Anterior cingulate cortex (tissue), 58 donors: ENCODE data around the gene PDILT.
A peak's percentile ranks its signal among the peaks of the same experiment; 100 is the strongest.
"Not testable (repeated sequence)": the region's sequence is repeated elsewhere in the genome, so short reads cannot be mapped to it uniquely, and the experiment has no call there.

Experiments
- DNase-seq, 58 donors: peaks; one replicate each; lab custom pipeline; 2025; lab: John Stamatoyannopoulos, UW

The PDILT gene, protein sequence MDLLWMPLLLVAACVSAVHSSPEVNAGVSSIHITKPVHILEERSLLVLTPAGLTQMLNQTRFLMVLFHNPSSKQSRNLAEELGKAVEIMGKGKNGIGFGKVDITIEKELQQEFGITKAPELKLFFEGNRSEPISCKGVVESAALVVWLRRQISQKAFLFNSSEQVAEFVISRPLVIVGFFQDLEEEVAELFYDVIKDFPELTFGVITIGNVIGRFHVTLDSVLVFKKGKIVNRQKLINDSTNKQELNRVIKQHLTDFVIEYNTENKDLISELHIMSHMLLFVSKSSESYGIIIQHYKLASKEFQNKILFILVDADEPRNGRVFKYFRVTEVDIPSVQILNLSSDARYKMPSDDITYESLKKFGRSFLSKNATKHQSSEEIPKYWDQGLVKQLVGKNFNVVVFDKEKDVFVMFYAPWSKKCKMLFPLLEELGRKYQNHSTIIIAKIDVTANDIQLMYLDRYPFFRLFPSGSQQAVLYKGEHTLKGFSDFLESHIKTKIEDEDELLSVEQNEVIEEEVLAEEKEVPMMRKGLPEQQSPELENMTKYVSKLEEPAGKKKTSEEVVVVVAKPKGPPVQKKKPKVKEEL

GRCh38 chr16:20404637-20405036, at the start of gene PDILT:
Gene PDILT, minus strand, starts transcription at chr16:20404737. Its CDS starts 5,437 bp downstream, at chr16:20399300.
- DNase-seq = no peak

GRCh38 chr16:20453633-20454032, 49.1 kb upstream of the PDILT start:
- not testable (repeated sequence) for DNase-seq

GRCh38 chr16:20451364-20451763, 46.8 kb upstream of the PDILT start, which contains the start of gene ACSM2A:
Gene ACSM2A, plus strand, starts transcription at chr16:20451521. Its CDS starts 8,594 bp downstream, at chr16:20460115.
- not testable (repeated sequence) for DNase-seq

DNA sequence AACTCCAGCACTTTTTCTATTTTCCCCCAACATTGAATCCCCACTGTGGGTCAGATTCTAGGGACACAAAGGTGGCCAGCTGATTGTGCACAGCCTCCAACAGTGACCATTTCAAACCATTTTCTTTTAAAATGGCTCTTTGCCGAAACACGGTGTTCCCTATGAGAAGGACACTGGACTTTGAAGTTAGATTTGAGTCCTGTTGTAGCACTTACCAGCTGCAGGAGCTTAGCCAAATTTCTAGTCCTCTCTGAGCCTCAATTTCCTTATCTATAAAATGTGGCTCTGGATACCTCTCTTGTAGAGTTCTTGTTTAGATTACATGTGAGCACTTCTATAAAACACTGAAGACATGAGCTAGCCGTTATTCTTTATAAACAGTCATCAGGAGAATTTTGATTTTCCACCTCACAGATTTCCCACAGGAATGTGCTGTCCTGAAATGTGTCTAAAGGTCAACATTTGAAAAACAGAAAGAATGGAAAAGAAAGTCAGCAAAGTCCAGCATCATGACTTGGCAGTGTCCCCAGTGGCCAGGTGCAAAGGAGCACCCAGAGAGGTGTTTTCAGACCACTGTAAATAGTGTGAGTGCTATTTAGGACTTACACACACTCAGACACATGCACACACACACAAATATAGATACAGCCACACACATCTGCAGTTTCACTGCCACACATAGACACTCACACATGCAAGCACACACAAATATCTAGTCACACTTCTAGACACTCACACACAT, 42.3 kb upstream of the PDILT start:
- not testable (repeated sequence) for DNase-seq

GRCh38 chr16:20441859-20442258, 37.3 kb upstream of the PDILT start:
- DNase-seq = not testable (repeated sequence)

- no peak for DNase-seq
Observed at GRCh38 chr16:20441191-20441590, 36.7 kb upstream of the PDILT start.

- not testable (repeated sequence) for DNase-seq
Observed at GRCh38 chr16:20440731-20441130, 36.2 kb upstream of the PDILT start.

GRCh38 chr16:20439820-20440231, 35.3 kb upstream of the PDILT start:
- peak in 3 of 58 donors; percentile 0 to 5 (median 0) for DNase-seq

DNA sequence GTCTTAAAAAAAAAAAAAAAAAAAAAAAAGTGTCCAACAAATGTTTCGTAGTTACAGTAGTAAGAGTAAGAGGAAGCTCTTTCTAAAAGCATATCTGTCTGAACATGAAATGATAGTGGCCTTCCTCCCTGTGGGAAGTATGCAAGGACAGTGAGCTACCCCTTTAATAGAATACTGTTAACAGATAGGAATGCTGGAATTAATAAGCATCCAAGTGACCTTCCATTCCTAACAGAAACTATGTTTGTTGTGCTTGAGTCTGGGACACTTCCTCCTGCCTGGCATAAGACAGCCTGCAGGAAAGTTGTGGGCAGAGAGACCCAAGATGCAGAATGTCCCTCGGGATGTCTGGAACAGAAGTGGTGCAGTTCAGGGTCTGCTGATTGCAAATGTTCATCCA, 34.4 kb upstream of the PDILT start:
- DNase-seq = not testable (repeated sequence)

DNA sequence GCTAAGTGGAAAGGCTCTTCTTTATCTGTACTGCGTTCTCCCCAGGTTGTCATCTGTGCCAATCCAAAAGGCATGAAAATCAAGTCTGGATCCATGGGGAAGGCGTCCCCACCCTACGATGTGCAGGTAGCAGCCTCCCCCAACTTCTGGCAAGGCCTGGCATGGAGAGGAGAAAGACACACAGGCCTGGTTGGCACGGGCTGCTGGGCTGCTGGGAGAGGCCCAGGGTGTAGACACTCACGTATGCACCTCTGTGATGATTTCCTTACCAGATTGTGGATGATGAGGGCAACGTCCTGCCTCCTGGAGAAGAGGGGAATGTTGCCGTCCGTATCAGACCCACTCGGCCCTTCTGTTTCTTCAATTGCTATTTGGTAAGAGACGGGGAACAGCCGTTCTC, 26.4 kb upstream of the PDILT start:
- no peak for DNase-seq

GRCh38 chr16:20430480-20430879, 25.9 kb upstream of the PDILT start:
- not testable (repeated sequence) for DNase-seq

DNA sequence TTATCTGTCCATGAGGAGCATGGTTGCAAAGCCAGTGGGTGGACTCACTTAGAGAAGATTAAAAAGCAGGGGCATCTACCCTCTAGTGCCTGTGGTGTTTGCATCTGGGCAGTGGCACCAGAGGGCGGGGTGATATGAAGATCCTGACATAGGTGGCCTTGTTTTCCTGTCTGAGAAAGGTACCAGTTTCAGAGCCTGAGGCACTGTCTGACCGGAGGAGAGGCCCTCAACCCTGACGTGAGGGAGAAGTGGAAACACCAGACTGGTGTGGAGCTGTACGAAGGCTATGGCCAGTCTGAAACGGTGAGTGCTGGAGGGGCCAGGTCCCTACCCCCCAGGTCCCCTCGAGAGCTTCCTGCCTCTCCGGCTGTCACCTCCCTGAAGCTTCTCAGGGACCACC, 25.0 kb upstream of the PDILT start:
- DNase-seq = not testable (repeated sequence)

DNA sequence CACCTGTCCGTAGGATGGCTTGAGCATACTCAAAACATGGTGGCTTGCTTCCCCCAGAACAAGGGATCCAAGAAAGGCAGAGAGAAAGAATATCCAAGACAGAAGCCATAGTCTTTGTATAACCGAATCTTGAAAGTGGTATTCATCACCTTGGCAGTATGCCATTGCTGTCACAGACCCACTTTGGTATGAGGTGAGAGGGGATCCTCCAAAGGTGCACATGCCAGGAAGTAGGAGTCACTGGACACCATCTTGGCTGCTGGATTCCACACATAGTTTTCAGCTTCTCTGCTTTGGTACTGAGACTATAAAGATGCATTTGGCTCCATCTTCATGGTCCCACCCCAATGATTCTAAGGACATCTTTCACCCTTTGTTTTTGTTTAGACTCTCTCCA, 22.9 kb upstream of the PDILT start:
- not testable (repeated sequence) for DNase-seq

GRCh38 chr16:20424129-20424866, 19.8 kb upstream of the PDILT start:
- no peak for DNase-seq

- not testable (repeated sequence) for DNase-seq
Observed at GRCh38 chr16:20423772-20424128, 19.2 kb upstream of the PDILT start.

GRCh38 chr16:20421748-20422147, 17.2 kb upstream of the PDILT start:
- DNase-seq = not testable (repeated sequence)

GRCh38 chr16:20419093-20419492, 14.6 kb upstream of the PDILT start:
- not testable (repeated sequence) for DNase-seq

DNA sequence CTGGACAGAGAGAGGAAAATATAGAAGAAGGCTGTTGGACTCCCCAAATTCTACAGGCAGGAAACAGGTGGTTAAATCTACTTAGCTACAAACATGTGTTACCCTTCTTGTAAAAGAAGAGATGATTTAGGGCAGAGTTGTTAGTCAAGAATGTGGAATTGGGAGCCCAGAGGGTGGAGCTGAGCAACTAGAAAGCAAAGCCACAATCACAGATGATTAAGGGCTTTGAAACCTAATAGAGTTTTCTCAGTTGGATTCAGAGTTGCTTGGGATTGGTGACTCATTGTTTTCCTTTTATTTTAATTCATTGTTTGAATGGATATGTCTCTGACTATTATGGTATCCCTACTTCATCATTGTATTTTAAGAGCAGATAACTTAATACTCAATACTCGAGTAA, 11.0 kb upstream of the PDILT start:
- DNase-seq = no peak

DNA sequence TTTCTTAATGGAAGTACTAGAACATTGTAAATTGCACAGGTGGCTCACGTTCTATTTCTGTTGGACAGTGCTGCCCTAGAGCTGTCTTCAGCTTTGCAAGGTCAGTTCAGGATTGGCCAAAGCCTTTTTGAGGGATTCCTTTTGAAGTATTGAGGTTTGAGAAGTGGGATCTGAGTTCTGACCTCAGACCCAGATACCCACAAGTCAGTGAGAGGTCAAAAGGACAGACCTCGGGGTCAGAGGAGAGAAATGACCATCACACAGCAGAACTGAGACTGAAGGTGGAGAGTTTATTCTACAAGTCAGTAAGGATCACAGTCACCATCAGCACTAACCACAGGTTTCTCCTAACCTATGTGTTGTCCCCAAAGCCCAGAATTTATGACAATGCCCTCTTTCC, 6.5 kb upstream of the PDILT start:
- no peak for DNase-seq

DNA sequence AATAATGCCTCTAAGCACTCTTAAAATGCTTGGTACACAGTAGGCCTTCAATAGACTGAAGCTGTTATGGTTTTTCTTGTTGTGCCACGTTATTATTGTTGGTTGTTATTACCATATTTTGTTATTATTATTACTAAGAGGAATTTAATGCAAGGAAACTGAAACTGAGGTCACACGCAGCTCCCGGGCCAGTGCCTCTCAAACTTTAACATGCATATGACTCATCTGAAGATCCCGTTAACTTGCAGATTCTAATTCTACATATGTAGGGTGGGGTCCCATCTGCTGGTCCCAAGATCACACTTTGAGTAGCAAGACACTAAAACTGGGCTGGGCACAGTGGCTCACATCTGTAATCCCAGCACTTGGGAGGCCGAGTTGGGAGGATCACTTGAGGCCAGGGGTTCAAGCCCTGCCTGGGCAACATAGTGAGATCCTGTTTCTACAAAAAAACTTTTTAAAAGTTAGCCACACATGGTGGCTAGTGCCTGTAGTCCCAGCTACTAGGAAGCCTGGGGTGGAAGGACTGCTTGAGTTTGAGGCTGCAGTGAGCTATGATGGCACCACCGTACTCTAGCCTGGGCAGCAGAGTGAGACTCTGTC, 5.7 kb upstream of the PDILT start:
- DNase-seq = no peak
